Stimulated activated effector memory CD8-positive, alpha-beta T cell treated with anti-CD3 and anti-CD28 coated beads, Interleukin-12 subunit alpha, Interleukin-12 subunit beta, amount 100 ng/mL, for 72 hours (primary cell): ENCODE measurements around the gene RPS6KA5.

ENCODE experiments used
- ATAC-seq: fragments of 150-1000 bp; cut with Tn5 transposase; 2 replicates; pipeline ENCODE4 v1.10.0; 2021
- DNase-seq, 2 donors: peaks; one replicate each; pipeline ENCODE4 v3.0.0; 2021 to 2022; ENCODE audit warnings: low spot score in 2 of 2
- H3K27ac Mint-ChIP-seq: one replicate; pipeline ENCODE4 v1.8.0; 2022; ENCODE audit warnings: mild to moderate bottlenecking, mixed read lengths
- H3K36me3 Mint-ChIP-seq: one replicate; pipeline ENCODE4 v1.8.0; 2022; ENCODE audit warnings: mild to moderate bottlenecking, mixed read lengths
- H3K4me1 Mint-ChIP-seq: one replicate; pipeline ENCODE4 v1.8.0; 2022; ENCODE audit warnings: mixed read lengths
- H3K4me3 Mint-ChIP-seq: one replicate; pipeline ENCODE4 v1.8.0; 2022; ENCODE audit warnings: mild to moderate bottlenecking, mixed read lengths
- H3K9me3 Mint-ChIP-seq: one replicate; pipeline ENCODE4 v1.8.0; 2022; ENCODE audit warnings: mixed read lengths

Gene RPS6KA5

GRCh38 chr14:90820958-90821357, 239.5 kb downstream of the RPS6KA5 start:
- DNase-seq (peak; percentile 59 to 84), ATAC-seq (peak; percentile 99)
- peak overlapping the region; percentile 14 for H3K27ac Mint-ChIP-seq
- peaks cover 6% of the 10 kb centered on the region for H3K9me3 Mint-ChIP-seq
- no peaks in the 10 kb centered on the region for H3K36me3 Mint-ChIP-seq
- no peak overlapping the region for H3K4me3 Mint-ChIP-seq
- H3K4me1 Mint-ChIP-seq = peaks cover 23% of the 10 kb centered on the region

- Mint-ChIP-seq H3K9me3 (peaks cover 6% of the 10 kb centered on the region), H3K4me1 (peaks cover 29% of the 10 kb centered on the region), H3K36me3 (no peaks in the 10 kb centered on the region), H3K27ac (no peak overlapping the region), H3K4me3 (no peak overlapping the region)
- ATAC-seq (no peak), DNase-seq (no peak)
These were observed 240.6 kb downstream of the RPS6KA5 start for GRCh38 chr14:90819734-90820393.

- no peak overlapping the region for H3K27ac Mint-ChIP-seq
- ATAC-seq = no peak
- peaks cover 29% of the 10 kb centered on the region for H3K4me1 Mint-ChIP-seq
- no peak for DNase-seq
- H3K9me3 Mint-ChIP-seq = peaks cover under 1% of the 10 kb centered on the region
- no peaks in the 10 kb centered on the region for H3K36me3 Mint-ChIP-seq
- H3K4me3 Mint-ChIP-seq = no peak overlapping the region
These were observed 241.7 kb downstream of the RPS6KA5 start for GRCh38 chr14:90818715-90819114.

- no peak for DNase-seq
- no peak for ATAC-seq
- Mint-ChIP-seq H3K27ac (peak overlapping the region; percentile 23), H3K4me3 (peak overlapping the region; percentile 51), H3K9me3 (no peaks in the 10 kb centered on the region), H3K4me1 (peaks cover 26% of the 10 kb centered on the region), H3K36me3 (no peaks in the 10 kb centered on the region)
These were observed 243.6 kb downstream of the RPS6KA5 start for GRCh38 chr14:90816681-90817436.

- Mint-ChIP-seq H3K36me3 (no peaks in the 10 kb centered on the region), H3K4me3 (peak within 1 kb of the TSS; percentile 51), H3K9me3 (no peaks in the 10 kb centered on the region), H3K27ac (peak within 1 kb of the TSS; percentile 23), H3K4me1 (peaks cover 22% of the 10 kb centered on the region)
- peak in 1 of 2 donors; percentile 62 for DNase-seq
- peak; percentile 44 for ATAC-seq
These were observed 244.4 kb downstream of the RPS6KA5 start, which contains the start of gene TTC7B for GRCh38 chr14:90815822-90816662. TSS of gene TTC7B (minus strand) at chr14:90816430. CDS start at chr14:90816295, 135 bp downstream.

- Mint-ChIP-seq H3K9me3 (no peaks in the 10 kb centered on the region), H3K27ac (no peak overlapping the region), H3K4me1 (peaks cover 16% of the 10 kb centered on the region), H3K4me3 (peak overlapping the region; percentile 50), H3K36me3 (no peaks in the 10 kb centered on the region)
- no peak for ATAC-seq
- DNase-seq = no peak
These were observed 244.9 kb downstream of the RPS6KA5 start for GRCh38 chr14:90815572-90815821.

- Mint-ChIP-seq H3K36me3 (no peaks in the 10 kb centered on the region), H3K4me1 (peaks cover 11% of the 10 kb centered on the region), H3K9me3 (no peaks in the 10 kb centered on the region), H3K27ac (no peak overlapping the region), H3K4me3 (peak overlapping the region; percentile 50)
- ATAC-seq (no peak), DNase-seq (no peak)
These were observed 245.5 kb downstream of the RPS6KA5 start for GRCh38 chr14:90814806-90815571.

GRCh38 chr14:90813442-90813841, 247.0 kb downstream of the RPS6KA5 start:
- no peak for ATAC-seq
- H3K4me1 Mint-ChIP-seq = peaks cover 6% of the 10 kb centered on the region
- H3K4me3 Mint-ChIP-seq = no peak overlapping the region
- no peak for DNase-seq
- no peaks in the 10 kb centered on the region for H3K36me3 Mint-ChIP-seq
- H3K9me3 Mint-ChIP-seq = no peaks in the 10 kb centered on the region
- no peak overlapping the region for H3K27ac Mint-ChIP-seq

- DNase-seq (no peak), ATAC-seq (no peak)
- Mint-ChIP-seq H3K4me1 (peaks cover 6% of the 10 kb centered on the region), H3K36me3 (no peaks in the 10 kb centered on the region), H3K4me3 (no peak overlapping the region), H3K27ac (no peak overlapping the region), H3K9me3 (no peaks in the 10 kb centered on the region)
These were observed 248.3 kb downstream of the RPS6KA5 start for GRCh38 chr14:90812109-90812508.

- no peak overlapping the region for H3K4me3 Mint-ChIP-seq
- ATAC-seq (no peak), DNase-seq (no peak)
- no peaks in the 10 kb centered on the region for H3K9me3 Mint-ChIP-seq
- H3K4me1 Mint-ChIP-seq = peaks cover 6% of the 10 kb centered on the region
- no peaks in the 10 kb centered on the region for H3K36me3 Mint-ChIP-seq
- no peak overlapping the region for H3K27ac Mint-ChIP-seq
These were observed 248.8 kb downstream of the RPS6KA5 start for GRCh38 chr14:90811641-90812040.

GRCh38 chr14:90810806-90811205, 249.6 kb downstream of the RPS6KA5 start:
- DNase-seq = no peak
- Mint-ChIP-seq H3K4me1 (peaks cover 6% of the 10 kb centered on the region), H3K27ac (no peak overlapping the region), H3K4me3 (no peak overlapping the region), H3K9me3 (no peaks in the 10 kb centered on the region), H3K36me3 (no peaks in the 10 kb centered on the region)
- no peak for ATAC-seq

- Mint-ChIP-seq H3K4me3 (no peak overlapping the region), H3K4me1 (no peaks in the 10 kb centered on the region), H3K9me3 (no peaks in the 10 kb centered on the region), H3K27ac (no peak overlapping the region), H3K36me3 (no peaks in the 10 kb centered on the region)
- ATAC-seq = no peak
- DNase-seq = no peak
These were observed 250.7 kb downstream of the RPS6KA5 start for GRCh38 chr14:90809530-90810312.

- Mint-ChIP-seq H3K4me3 (no peak overlapping the region), H3K4me1 (no peaks in the 10 kb centered on the region), H3K9me3 (no peaks in the 10 kb centered on the region), H3K36me3 (no peaks in the 10 kb centered on the region), H3K27ac (no peak overlapping the region)
- DNase-seq (no peak), ATAC-seq (no peak)
These were observed 251.5 kb downstream of the RPS6KA5 start for GRCh38 chr14:90808759-90809529.

- DNase-seq = no peak
- Mint-ChIP-seq H3K4me1 (no peaks in the 10 kb centered on the region), H3K4me3 (no peak overlapping the region), H3K36me3 (no peaks in the 10 kb centered on the region), H3K27ac (peak overlapping the region; percentile 15), H3K9me3 (no peaks in the 10 kb centered on the region)
- ATAC-seq = no peak
These were observed 253.4 kb downstream of the RPS6KA5 start for GRCh38 chr14:90807060-90807459.
